ENCODE measurements around the gene AGO1. TPM values are rescaled to one million over a fixed set of nuclear protein-coding genes. Genes with fewer than 3 reads are reported as not detected.
A peak's percentile ranks its signal among the peaks of the same experiment; 100 is the strongest.

Gene AGO1
- total and polyA plus RNA-seq, 2 donors (not counting 1 experiment from before 2014, with no cell fraction given): 10.1 to 41.3 TPM

- Histone ChIP-seq H3K4me2 (replicated peaks; ENCODE audit: low read depth, low read length, poor library complexity, severe bottlenecking) (peak within 1 kb of the TSS; percentile 78), H3K27me3 (replicated peaks in 1 of 4; ENCODE audit: control extremely low read depth in 1 of 4, control insufficient read depth in 3 of 4, insufficient read depth in 4 of 4, low read length in 3 of 4) (no peaks in the 10 kb centered on the region), H3K9me3 (ENCODE audit: control extremely low read depth in 1 of 3, control insufficient read depth in 2 of 3, insufficient read depth in 1 of 3, low read length in 2 of 3) (no peaks in the 10 kb centered on the region), H3K4me3 (ENCODE audit: control extremely low read depth in 1 of 5, extremely low read depth in 1 of 5, insufficient read depth in 1 of 5, low read depth in 2 of 5, low read length in 4 of 5) (peak within 1 kb of the TSS; percentile 71 to 86 (median 80)), H3K27ac (ENCODE audit: low read length in 2 of 2) (peak within 1 kb of the TSS; percentile 83 to 98), H3K4me1 (ENCODE audit: control insufficient read depth in 2 of 2, insufficient read depth in 2 of 2, low read length in 2 of 2) (peaks cover 13 to 14% of the 10 kb centered on the region in 2 donors), H3K9ac (ENCODE audit: low read length) (peak within 1 kb of the TSS; percentile 91), H4K20me1 (ENCODE audit: control insufficient read depth, insufficient read depth, low read length, poor library complexity, severe bottlenecking) (peaks cover under 1% of the 10 kb centered on the region), H3K79me2 (ENCODE audit: control insufficient read depth, insufficient read depth, low read length) (peaks cover 46% of the 10 kb centered on the region), H3K36me3 (replicated peaks in 1 of 2; ENCODE audit: control extremely low read depth in 1 of 2, control insufficient read depth in 1 of 2, extremely low read depth in 1 of 2, insufficient read depth in 2 of 2, low read length in 1 of 2) (no peaks in the 10 kb centered on the region), H2AFZ (ENCODE audit: insufficient read depth, low read depth, low read length, poor library complexity, severe bottlenecking) (peak within 1 kb of the TSS; percentile 89)
- Mint-ChIP-seq H3K4me1 (peaks cover 21% of the 10 kb centered on the region), H3K9me3 (ENCODE audit: insufficient read depth) (no peaks in the 10 kb centered on the region), H3K27me3 (no peaks in the 10 kb centered on the region), H3K27ac (peak within 1 kb of the TSS; percentile 91), H3K4me3 (peak within 1 kb of the TSS; percentile 86)
- CTCF ChIA-PET: interaction anchor here (0.7 to 2.7 kb wide), 6 partner anchors 8 to 156 kb away, joined by 3 to 16 read pairs (median 3); partner anchors contain the start of gene AGO1
- intact Hi-C loops (cut with micrococcal nuclease): loop anchor here (1.0 kb wide), 2 partner anchors 48 to 157 kb away; partner anchors contain the start of genes ADPRS and AGO1
- POLR2A ChIA-PET: interaction anchor here (0.6 to 1.1 kb wide), 5 partner anchors 13 to 392 kb away, joined by 3 read pairs; partner anchors contain the start of genes AGO1 and CLSPN
- WGBS (ENCODE audit: insufficient coverage): under 1% methylated on average over 103 of the region's 112 CpGs
- no peak for TF ChIP-seq CTCF (IDR thresholded peaks at IDR 0.05)
- no peak for TF ChIP-seq EZH2 (IDR thresholded peaks at IDR 0.05; ENCODE audit: borderline replicate concordance, insufficient read depth, low read depth, low read length, poor library complexity, severe bottlenecking)
- DNase-seq: peak; percentile 95
- ATAC-seq (ENCODE audit: low read depth): peak; percentile 86
Measured at GRCh38 chr1:35930593-35931445, 47.8 kb downstream of the AGO1 start, which contains the start of gene AGO3. AGO3 (plus strand) TSS chr1:35931105; CDS start chr1:35931427, 322 bp downstream.
